ENCODE results near the gene LIME1.

GRCh38 chr20:63693733-63694583 is 42.5 kb upstream of the LIME1 start:
- TF ChIP-seq, protein P1, sequence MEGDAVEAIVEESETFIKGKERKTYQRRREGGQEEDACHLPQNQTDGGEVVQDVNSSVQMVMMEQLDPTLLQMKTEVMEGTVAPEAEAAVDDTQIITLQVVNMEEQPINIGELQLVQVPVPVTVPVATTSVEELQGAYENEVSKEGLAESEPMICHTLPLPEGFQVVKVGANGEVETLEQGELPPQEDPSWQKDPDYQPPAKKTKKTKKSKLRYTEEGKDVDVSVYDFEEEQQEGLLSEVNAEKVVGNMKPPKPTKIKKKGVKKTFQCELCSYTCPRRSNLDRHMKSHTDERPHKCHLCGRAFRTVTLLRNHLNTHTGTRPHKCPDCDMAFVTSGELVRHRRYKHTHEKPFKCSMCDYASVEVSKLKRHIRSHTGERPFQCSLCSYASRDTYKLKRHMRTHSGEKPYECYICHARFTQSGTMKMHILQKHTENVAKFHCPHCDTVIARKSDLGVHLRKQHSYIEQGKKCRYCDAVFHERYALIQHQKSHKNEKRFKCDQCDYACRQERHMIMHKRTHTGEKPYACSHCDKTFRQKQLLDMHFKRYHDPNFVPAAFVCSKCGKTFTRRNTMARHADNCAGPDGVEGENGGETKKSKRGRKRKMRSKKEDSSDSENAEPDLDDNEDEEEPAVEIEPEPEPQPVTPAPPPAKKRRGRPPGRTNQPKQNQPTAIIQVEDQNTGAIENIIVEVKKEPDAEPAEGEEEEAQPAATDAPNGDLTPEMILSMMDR (IDR thresholded peaks at IDR 0.05; ENCODE audit: low read depth, low read length, poor library complexity, severe bottlenecking): no peak
- no peak for TF ChIP-seq EZH2phosphoT487 (IDR thresholded peaks at IDR 0.05; ENCODE audit: borderline replicate concordance, low read length)
